IMR-90 (cell line): ENCODE data around the gene CES2. TPM values are rescaled to one million over a fixed set of nuclear protein-coding genes. Genes with fewer than 3 reads are reported as not detected.

ENCODE experiments used
- ATAC-seq: fragments of 200-7000 bp; cut with Tn5 transposase; 2 replicates; pipeline ENCODE4 v1.9.1; 2020; ENCODE audit warnings: low read depth, mild to moderate bottlenecking, moderate library complexity
- BruUV-seq: library from RNA; stranded (reverse); fragments of 400-500 nt; replicated peaks from 2 replicates; lab custom pipeline; 2021; lab: Mats Ljungman, UMichigan
- CTCF ChIA-PET: fragments of 300-600 bp; formaldehyde crosslinking; extraction: SDS; loops from one replicate; lab custom pipeline; 2021; ENCODE audit warnings: antibody characterized with exemption; lab: Yijun Ruan, JAX
- POLR2A ChIA-PET: fragments of 300-600 bp; sonication (Branson Sonifier 250); formaldehyde crosslinking; loops from one replicate; lab custom pipeline; 2022; ENCODE audit warnings: antibody characterized with exemption; ENCODE audit not compliant: unreplicated experiment; lab: Charles Lee
- DNase-seq: peaks from one replicate; pipeline ENCODE4 v3.0.0; 2013
- H2AFZ ChIP-seq: replicated peaks from 2 replicates; pipeline ENCODE3; 2013; ENCODE audit warnings: low read length, mild to moderate bottlenecking; ENCODE audit not compliant: poor library complexity
- H2AK5ac ChIP-seq: 2 replicates; pipeline ENCODE4 v1.6.1; 2013; ENCODE audit warnings: low read depth, low read length, inconsistent platforms
- H2AK9ac ChIP-seq: replicated peaks from 2 replicates; pipeline ENCODE3; 2013; ENCODE audit warnings: mild to moderate bottlenecking, low read depth, low read length, moderate library complexity; ENCODE audit not compliant: poor library complexity
- H2BK120ac ChIP-seq: 2 replicates; pipeline ENCODE4 v1.6.1; 2013; ENCODE audit warnings: low read depth, low read length, inconsistent platforms
- H2BK15ac ChIP-seq: 3 replicates; pipeline ENCODE4 v1.6.1; 2013; ENCODE audit warnings: low read depth, low read length, inconsistent platforms
- H2BK20ac ChIP-seq: 2 replicates; pipeline ENCODE4 v1.6.1; 2013; ENCODE audit warnings: low read depth, mild to moderate bottlenecking, inconsistent platforms, low read length, moderate library complexity
- H2BK5ac ChIP-seq: 2 replicates; pipeline ENCODE4 v1.6.1; 2013; ENCODE audit warnings: mild to moderate bottlenecking, low read depth, low read length, inconsistent platforms; ENCODE audit not compliant: poor library complexity, severe bottlenecking
- H3K14ac ChIP-seq: replicated peaks from 2 replicates; pipeline ENCODE4 v1.6.1; 2013; ENCODE audit warnings: low read depth, low read length, inconsistent platforms
- H3K18ac ChIP-seq: 2 replicates; pipeline ENCODE4 v1.6.1; 2013; ENCODE audit warnings: low read depth, low read length, control low read depth
- H3K23ac ChIP-seq: 2 replicates; pipeline ENCODE4 v1.6.1; 2013; ENCODE audit warnings: low read depth, low read length, inconsistent platforms
- H3K27ac ChIP-seq: 2 replicates; pipeline ENCODE4 v1.5.1; 2013; ENCODE audit warnings: mild to moderate bottlenecking, control low read depth, low read length; ENCODE audit not compliant: insufficient read depth
- H3K27me3 ChIP-seq: 2 replicates; pipeline ENCODE4 v1.6.1; 2013; ENCODE audit warnings: low read length; ENCODE audit not compliant: control insufficient read depth, insufficient read depth
- H3K36me3 ChIP-seq: 2 replicates; pipeline ENCODE4 v1.6.1; 2013; ENCODE audit warnings: low read length, mixed read lengths; ENCODE audit not compliant: control insufficient read depth, insufficient read depth
- H3K4ac ChIP-seq: 2 replicates; pipeline ENCODE4 v1.6.1; 2013; ENCODE audit warnings: low read depth, low read length, inconsistent platforms
- H3K4me1 ChIP-seq: 2 replicates; pipeline ENCODE4 v1.6.1; 2013; ENCODE audit warnings: low read length, mixed read lengths; ENCODE audit not compliant: control insufficient read depth, insufficient read depth
- H3K4me2 ChIP-seq: 2 replicates; pipeline ENCODE4 v1.6.1; 2013; ENCODE audit warnings: low read depth, mild to moderate bottlenecking, control low read depth, low read length, moderate library complexity
- H3K4me3 ChIP-seq: 2 replicates; pipeline ENCODE4 v1.5.1; 2013; ENCODE audit warnings: low read depth, mild to moderate bottlenecking, control low read depth, low read length, moderate library complexity; ENCODE audit not compliant: insufficient read depth
- H3K56ac ChIP-seq: 2 replicates; pipeline ENCODE4 v1.6.1; 2013; ENCODE audit warnings: low read length, inconsistent platforms; ENCODE audit not compliant: insufficient read depth; ENCODE audit errors: extremely low read depth
- H3K79me1 ChIP-seq, 2 experiments: 2 replicates each; pipeline ENCODE4 v1.6.1; 2013; ENCODE audit warnings: low read length in 2 of 2, inconsistent platforms in 1 of 2, low read depth in 1 of 2
- H3K9ac ChIP-seq: 2 replicates; pipeline ENCODE4 v1.6.1; 2013; ENCODE audit warnings: low read depth, low read length, control low read depth
- H3K9me1 ChIP-seq: 2 replicates; pipeline ENCODE4 v1.6.1; 2013; ENCODE audit warnings: low read length, inconsistent platforms; ENCODE audit not compliant: insufficient read depth
- H3K9me3 ChIP-seq: 2 replicates; pipeline ENCODE4 v1.6.1; 2013; ENCODE audit warnings: low read length; ENCODE audit not compliant: control insufficient read depth, insufficient read depth
- H4K20me1 ChIP-seq: 2 replicates; pipeline ENCODE4 v1.6.1; 2013; ENCODE audit warnings: low read length, inconsistent platforms; ENCODE audit not compliant: insufficient read depth
- H4K5ac ChIP-seq: 2 replicates; pipeline ENCODE4 v1.6.1; 2013; ENCODE audit warnings: mild to moderate bottlenecking, low read depth, low read length, control low read depth
- H4K8ac ChIP-seq, 2 experiments: 2 replicates each; pipeline ENCODE4 v1.6.1; 2013; ENCODE audit warnings: low read depth in 2 of 2, low read length in 2 of 2, control low read depth in 1 of 2, inconsistent platforms in 1 of 2
- H4K91ac ChIP-seq: 2 replicates; pipeline ENCODE4 v1.6.1; 2013; ENCODE audit warnings: low read depth, low read length, inconsistent platforms; ENCODE audit not compliant: insufficient read depth
- MAFK ChIP-seq: IDR thresholded peaks from 2 replicates; pipeline ENCODE4 v1.6.1; 2012; ENCODE audit warnings: low read depth, low read length, improper control_type of control experiment
- MXI1 ChIP-seq: IDR thresholded peaks from 2 replicates; pipeline ENCODE4 v1.6.1; 2012; ENCODE audit warnings: low read depth, mild to moderate bottlenecking, low read length, moderate library complexity, borderline replicate concordance
- RFX5 ChIP-seq: IDR thresholded peaks from 2 replicates; pipeline ENCODE4 v1.8.0; 2012; ENCODE audit warnings: low read depth, mild to moderate bottlenecking, low read length, moderate library complexity
- WGBS, 2 experiments: methylation state at CpG; one replicate each; pipeline versions ENCODE4 v1.1.5 to v1.1.7; 2013; ENCODE audit warnings: missing lambda C conversion rate in 2 of 2; ENCODE audit not compliant: insufficient read length in 1 of 2; ENCODE audit errors: extremely low coverage in 2 of 2; 5-methylcytosine and 5-hydroxymethylcytosine counted together
- dilution Hi-C: fragments of 300-500 bp; cut with HindIII; formaldehyde crosslinking; loops from one replicate; pipeline ENCODE4 v1.14.3; 2018; ENCODE audit warnings: low sequenced_read_pairs; ENCODE audit not compliant: unreplicated experiment
- in situ Hi-C: fragments of 300-500 bp; cut with MboI; formaldehyde crosslinking; loops from 3 replicates; pipeline ENCODE4 v1.14.3; 2019; ENCODE audit warnings: low sequenced_read_pairs, inconsistent platforms, mixed read lengths
- intact Hi-C: fragments of 100-400 bp; cut with micrococcal nuclease; formaldehyde crosslinking; loops from 2 replicates; pipeline ENCODE4 v1.10.0; 2022
- polyA plus RNA-seq, 3 experiments: library from polyadenylated mRNA; depleted of rRNA; stranded (reverse); fragments of >200 nt; gene quantifications; 2 replicates each; pipeline ENCODE4 v1.2.3, GENCODE V29; 2012; ENCODE audit warnings: low replicate concordance in 1 of 3
- total RNA-seq: library from RNA; depleted of rRNA; stranded (reverse); fragments of >200 nt; gene quantifications from 2 replicates; pipeline ENCODE4 v1.2.3, GENCODE V29; 2012

Gene CES2
- total and polyA plus RNA-seq, 2 of the 4 experiments (the other 2 are of a cell fraction) = 15.1 to 23.2 TPM

- Histone ChIP-seq H3K4me3 (no peak overlapping the region), H3K27me3 (no peaks in the 10 kb centered on the region)
Measured at GRCh38 chr16:66895689-66895979, 39.7 kb upstream of the CES2 start.

More at GRCh38 chr16:66895689-66895979, 39.7 kb upstream of the CES2 start:
- Histone ChIP-seq H3K79me1 (no peaks in the 10 kb centered on the region; a peak in 2 of 4 replicates), H3K56ac (no peak overlapping the region), H4K5ac (no peak overlapping the region), H4K8ac (peak overlapping the region in 1 of 2 experiments; percentile 47; a peak in 1 of 4 replicates), H3K4ac (0 out of 2 replicates have a peak overlapping the region, but pooled peaks have one; percentile 59), H2BK5ac (no peak overlapping the region), H3K9ac (no peak overlapping the region), H4K91ac (no peak overlapping the region), H3K4me2 (no peak overlapping the region), H3K27ac (no peak overlapping the region), H2AK9ac (peak overlapping the region; percentile 42), H3K36me3 (peaks cover 4% of the 10 kb centered on the region; the same call in 1 of the 2 replicates), H3K9me1 (peaks cover 17% of the 10 kb centered on the region), H3K4me1 (peaks cover 20% of the 10 kb centered on the region), H2BK20ac (no peak overlapping the region), H3K23ac (no peak overlapping the region), H3K14ac (no peak overlapping the region), H3K9me3 (no peaks in the 10 kb centered on the region), H2AFZ (peak overlapping the region; percentile 85), H3K18ac (no peak overlapping the region), H2BK120ac (no peak overlapping the region), H2BK15ac (no peak overlapping the region), H4K20me1 (no peaks in the 10 kb centered on the region), H2AK5ac (peak overlapping the region; percentile 82)
- intact Hi-C loops = loop anchor here (1.0 to 10.0 kb wide), 4 partner anchors 32 to 259 kb away; partner anchors contain the start of genes B3GNT9, CES2, CIAO2B and FBXL8
- dilution Hi-C loops = no loop called here
- ChIA-PET POLR2A (interaction anchor here (0.9 kb wide), 1 partner anchor 32 kb away, joined by 3 read pairs; no protein-coding TSS in a partner anchor), CTCF (interaction anchor here (0.8 to 1.8 kb wide), 7 partner anchors 10 to 64 kb away, joined by 3 to 20 read pairs (median 4); partner anchors contain the start of genes PDP2 and RRAD)
- WGBS, 2 experiments = 60% methylated on average over 1 of the region's 5 CpGs; no CpG with 5 or more reads in 1 of the 2 experiments
- no peak for TF ChIP-seq MXI1
- TF ChIP-seq RFX5 = no peak
- TF ChIP-seq MAFK = no peak
- in situ Hi-C loops = loop anchor here (5.0 kb wide), 1 partner anchor 37 kb away; the partner anchor contains the start of gene CIAO2B
- ATAC-seq (no peak), DNase-seq (no peak)
- no TSS peak for BruUV-seq
